ENCODE measurements around the gene NCOA3. TPM values are rescaled to one million over a fixed set of nuclear protein-coding genes. Genes with fewer than 3 reads are reported as not detected.

NCOA3 gene
- total RNA-seq, 4 donors from 2014 or later: 45.1 to 77.8 (median 56.3) TPM

- no peak for TF ChIP-seq POLR2A (IDR thresholded peaks at IDR 0.05)
- TF ChIP-seq EP300 (IDR thresholded peaks at IDR 0.05): no peak
- TF ChIP-seq CTCF (IDR thresholded peaks at IDR 0.05): no peak
- TF ChIP-seq POLR2AphosphoS5 (IDR thresholded peaks at IDR 0.05): no peak
- Histone ChIP-seq H3K9me3 (no peaks in the 10 kb centered on the region), H3K27me3 (no peaks in the 10 kb centered on the region), H3K36me3 (peaks cover 91% of the 10 kb centered on the region), H3K4me1 (no peaks in the 10 kb centered on the region), H3K27ac (no peak overlapping the region), H3K4me3 (no peak overlapping the region)
- DNase-seq (ENCODE audit: low spot score in 2 of 2): no peak
- 91% methylated on average over 6 of the region's 6 CpGs for WGBS
Measured at GRCh38 chr20:47648943-47649342, 147.3 kb downstream of the NCOA3 start.

GRCh38 chr20:47652301-47652700, 150.6 kb downstream of the NCOA3 start:
- TF ChIP-seq POLR2A (IDR thresholded peaks at IDR 0.05) (no peak), POLR2AphosphoS5 (IDR thresholded peaks at IDR 0.05) (no peak), CTCF (IDR thresholded peaks at IDR 0.05) (no peak), EP300 (IDR thresholded peaks at IDR 0.05) (no peak)
- no peak overlapping the region for H3K4me3 ChIP-seq
- WGBS: 76% methylated on average over 3 of the region's 3 CpGs
- H3K27me3 ChIP-seq: no peaks in the 10 kb centered on the region
- H3K27ac ChIP-seq: no peak overlapping the region
- DNase-seq (ENCODE audit: low spot score in 2 of 2): no peak
- no peaks in the 10 kb centered on the region for H3K9me3 ChIP-seq
- peaks cover 88% of the 10 kb centered on the region for H3K36me3 ChIP-seq
- no peaks in the 10 kb centered on the region for H3K4me1 ChIP-seq

- H3K27ac ChIP-seq: no peak overlapping the region
- H3K27me3 ChIP-seq: no peaks in the 10 kb centered on the region
- H3K4me1 ChIP-seq: no peaks in the 10 kb centered on the region
- WGBS: 88% methylated on average over 2 of the region's 2 CpGs
- no peaks in the 10 kb centered on the region for H3K9me3 ChIP-seq
- TF ChIP-seq POLR2AphosphoS5 (IDR thresholded peaks at IDR 0.05) (no peak), CTCF (IDR thresholded peaks at IDR 0.05) (no peak), POLR2A (IDR thresholded peaks at IDR 0.05) (no peak), EP300 (IDR thresholded peaks at IDR 0.05) (no peak)
- peaks cover 90% of the 10 kb centered on the region for H3K36me3 ChIP-seq
- no peak for DNase-seq (ENCODE audit: low spot score in 2 of 2)
- no peak overlapping the region for H3K4me3 ChIP-seq
Measured at GRCh38 chr20:47652794-47653193, 151.1 kb downstream of the NCOA3 start.

GRCh38 chr20:47653869-47654268, 152.2 kb downstream of the NCOA3 start:
- DNase-seq (ENCODE audit: low spot score in 2 of 2): no peak
- H3K4me1 ChIP-seq: no peaks in the 10 kb centered on the region
- peaks cover 95% of the 10 kb centered on the region for H3K36me3 ChIP-seq
- H3K4me3 ChIP-seq: no peak overlapping the region
- TF ChIP-seq CTCF (IDR thresholded peaks at IDR 0.05): no peak
- TF ChIP-seq POLR2A (IDR thresholded peaks at IDR 0.05): no peak
- H3K27me3 ChIP-seq: no peaks in the 10 kb centered on the region
- WGBS: 81% methylated on average over 2 of the region's 2 CpGs
- no peaks in the 10 kb centered on the region for H3K9me3 ChIP-seq
- no peak overlapping the region for H3K27ac ChIP-seq

- whole genome bisulfite sequencing: 96% methylated on average over 1 of the region's 1 CpG
- no peak overlapping the region for H3K27ac ChIP-seq
- H3K4me3 ChIP-seq: no peak overlapping the region
- H3K4me1 ChIP-seq: no peaks in the 10 kb centered on the region
- no peak for TF ChIP-seq CTCF (IDR thresholded peaks at IDR 0.05)
- no peak for TF ChIP-seq POLR2AphosphoS5 (IDR thresholded peaks at IDR 0.05)
- no peak for TF ChIP-seq POLR2A (IDR thresholded peaks at IDR 0.05)
- no peak for TF ChIP-seq EP300 (IDR thresholded peaks at IDR 0.05)
- H3K27me3 ChIP-seq: no peaks in the 10 kb centered on the region
- no peaks in the 10 kb centered on the region for H3K9me3 ChIP-seq
- H3K36me3 ChIP-seq: peaks cover 95% of the 10 kb centered on the region
- no peak for DNase-seq (ENCODE audit: low spot score in 2 of 2)
Measured at GRCh38 chr20:47654370-47654769, 152.7 kb downstream of the NCOA3 start.
